ENCODE data around the gene DAAM2.

Gene DAAM2

DNA sequence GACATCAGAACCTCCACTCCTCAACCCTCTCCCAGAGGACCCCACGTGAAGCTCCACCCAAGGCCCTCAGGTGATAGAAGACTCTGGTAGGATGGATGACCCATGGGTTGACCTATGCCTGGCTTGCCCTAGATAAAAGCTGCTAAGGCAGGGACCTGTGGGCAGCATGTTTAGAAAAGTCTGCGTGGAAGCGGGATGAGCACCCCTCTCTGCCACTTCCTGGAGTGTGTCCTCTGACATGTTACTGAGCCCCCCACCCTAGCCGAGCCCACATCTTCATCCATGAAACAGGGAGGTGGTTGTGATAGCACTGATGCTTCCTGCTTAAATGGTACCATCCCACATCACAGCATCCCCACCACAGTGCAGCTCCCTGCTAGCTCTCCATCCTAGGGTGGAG, 120.3 kb downstream of the DAAM2 start:
- no peak for DNase-seq

DNA sequence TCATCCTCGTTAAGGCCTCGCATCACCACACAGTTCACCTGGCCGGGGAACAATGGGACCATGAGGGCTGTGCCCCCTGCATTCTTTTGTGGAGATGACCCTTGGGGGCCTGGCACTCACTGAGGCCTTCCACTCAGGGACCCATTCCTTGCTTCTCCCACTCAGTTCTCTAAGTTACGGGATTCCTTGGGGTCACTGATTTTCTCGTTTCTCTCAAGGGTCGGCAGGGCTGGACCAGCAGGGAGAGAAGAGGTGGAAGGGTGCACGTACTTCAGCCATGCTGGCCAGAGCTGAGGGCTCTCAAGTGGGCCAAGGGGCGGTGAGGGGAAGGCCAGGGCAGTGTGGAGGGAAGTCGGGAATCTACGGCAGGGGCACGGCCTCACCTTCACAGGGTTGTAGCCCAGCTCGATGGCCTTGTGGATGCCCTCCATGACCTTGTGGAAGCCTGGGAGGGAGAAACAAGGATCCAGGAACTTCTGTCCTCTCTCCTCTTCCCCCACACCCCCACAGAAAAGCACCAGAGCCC, 121.3 kb downstream of the DAAM2 start:
- no peak for DNase-seq

GRCh38 chr6:39914239-39914638, 122.1 kb downstream of the DAAM2 start:
- no peak for DNase-seq

DNA sequence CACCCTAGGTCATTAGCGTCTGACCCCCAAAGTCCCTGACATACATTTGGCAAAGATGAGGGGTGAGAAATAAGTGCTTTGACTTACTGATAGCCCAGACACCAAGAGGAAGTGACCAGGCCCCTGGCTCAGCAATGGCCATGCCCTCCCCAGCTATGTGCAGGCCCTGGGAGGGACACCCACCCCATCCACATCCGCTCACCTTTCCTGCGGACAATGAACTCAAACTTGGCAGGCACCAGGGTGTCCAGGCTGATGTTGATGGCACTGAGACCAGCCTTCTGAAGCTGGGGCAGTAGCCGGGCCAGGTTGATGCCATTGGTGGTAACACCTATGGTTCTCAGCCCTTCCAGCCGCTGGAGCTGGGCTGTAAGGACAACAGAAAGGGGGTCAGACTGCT, 123.7 kb downstream of the DAAM2 start:
- DNase-seq: no peak

GRCh38 chr6:39917329-39917728, 125.2 kb downstream of the DAAM2 start:
- DNase-seq: no peak

DNA sequence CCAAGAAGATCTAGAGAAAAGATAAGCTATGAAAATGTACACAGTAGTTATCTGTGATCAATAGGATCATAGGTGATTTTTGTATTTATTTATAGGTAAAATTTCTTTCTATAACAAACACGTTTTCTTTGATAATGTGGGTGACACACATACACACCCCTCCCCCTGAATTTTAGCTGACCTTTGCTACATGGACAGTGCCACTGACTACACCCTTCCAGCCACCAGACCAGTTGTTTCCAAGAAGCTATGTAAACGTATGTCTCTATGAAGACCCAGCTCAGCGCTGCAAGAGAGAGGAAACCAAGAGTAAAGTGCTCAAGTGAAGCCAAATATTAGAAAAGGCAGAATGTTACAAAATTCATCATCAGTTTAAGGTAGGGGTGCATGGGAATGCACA, 125.8 kb downstream of the DAAM2 start:
- DNase-seq: no peak

DNA sequence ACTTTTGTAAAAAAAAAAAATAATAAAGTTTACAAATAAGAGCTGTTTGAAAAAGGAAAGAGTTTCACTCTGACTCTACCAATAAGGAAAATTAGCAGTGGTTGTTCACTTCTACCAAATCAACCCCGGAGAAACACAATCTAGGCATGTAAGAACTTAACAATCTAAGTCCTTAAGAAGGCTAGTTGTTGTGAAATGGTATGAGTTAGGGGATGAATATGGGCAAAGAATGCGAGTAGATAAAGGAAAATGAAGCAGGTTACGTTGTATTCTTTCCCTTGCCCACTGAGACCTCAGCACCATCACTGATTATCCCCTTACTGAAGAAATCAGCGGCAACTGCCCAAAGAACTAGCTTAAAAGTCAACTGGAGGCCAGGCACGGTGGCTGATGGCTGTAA, 126.7 kb downstream of the DAAM2 start:
- DNase-seq: no peak

- DNase-seq: no peak
Measured at GRCh38 chr6:39920157-39920556, 128.0 kb downstream of the DAAM2 start.

DNA sequence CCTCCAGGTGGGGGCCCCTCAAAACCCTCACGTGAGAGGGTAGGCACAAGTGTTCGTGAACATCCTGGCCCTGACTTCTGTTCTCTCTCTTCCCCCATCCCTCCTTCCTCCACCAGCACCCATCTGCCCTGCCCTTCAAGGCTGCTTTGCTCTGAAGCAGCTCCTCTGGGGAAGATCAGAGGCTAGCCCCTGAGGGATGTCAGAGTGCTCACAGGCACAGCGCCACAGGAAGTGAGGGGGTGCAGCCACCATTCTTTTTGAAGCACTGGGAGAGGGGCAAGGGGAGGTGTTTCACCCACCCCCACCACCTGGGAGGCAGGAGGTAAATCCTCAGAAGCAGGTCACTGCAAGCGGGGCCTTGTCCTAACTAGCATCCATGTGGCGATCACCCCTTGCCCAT, 130.6 kb downstream of the DAAM2 start:
- no peak for DNase-seq

DNA sequence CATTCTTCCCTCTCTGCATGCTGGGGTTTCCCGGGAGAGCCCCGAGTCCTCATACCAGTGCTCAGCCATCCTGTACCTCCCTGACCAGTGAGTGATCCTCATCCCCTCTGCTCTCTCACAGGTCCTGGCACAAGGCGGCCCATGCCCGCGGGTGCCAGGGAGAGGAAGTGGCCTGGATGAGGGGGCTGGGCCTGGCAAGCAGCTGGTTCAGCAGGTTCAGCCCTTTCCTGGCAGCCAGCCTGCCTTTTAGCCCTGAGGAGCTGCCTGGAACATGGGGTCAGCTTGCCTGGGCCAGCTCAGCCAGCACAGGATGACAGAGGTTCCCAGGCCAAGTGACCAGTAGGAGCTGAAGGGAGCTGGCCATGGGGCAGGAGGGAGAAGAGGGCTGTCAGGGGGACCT, 131.2 kb downstream of the DAAM2 start:
- DNase-seq: no peak

DNA sequence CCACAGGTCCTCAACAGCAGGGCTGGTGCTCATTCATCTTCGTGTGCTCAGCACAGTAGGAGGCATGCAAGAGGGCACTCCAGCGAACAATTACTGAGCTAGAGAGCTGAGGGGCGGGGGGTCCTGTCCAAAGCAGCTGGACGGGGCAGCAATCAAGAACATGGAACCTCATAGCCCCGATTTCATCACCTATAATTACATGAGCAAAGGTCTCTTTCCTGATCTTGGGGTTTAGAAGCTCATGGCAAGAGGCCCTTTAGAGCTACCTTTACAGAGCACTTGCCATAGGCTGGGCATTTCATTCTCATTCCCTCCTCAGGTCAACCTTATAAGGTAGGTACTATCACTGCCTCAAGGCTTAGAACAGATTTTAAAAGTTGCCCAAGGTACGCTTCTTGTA, 131.7 kb downstream of the DAAM2 start:
- DNase-seq: no peak

- no peak for DNase-seq
Measured at GRCh38 chr6:39924283-39924682, 132.1 kb downstream of the DAAM2 start.

DNA sequence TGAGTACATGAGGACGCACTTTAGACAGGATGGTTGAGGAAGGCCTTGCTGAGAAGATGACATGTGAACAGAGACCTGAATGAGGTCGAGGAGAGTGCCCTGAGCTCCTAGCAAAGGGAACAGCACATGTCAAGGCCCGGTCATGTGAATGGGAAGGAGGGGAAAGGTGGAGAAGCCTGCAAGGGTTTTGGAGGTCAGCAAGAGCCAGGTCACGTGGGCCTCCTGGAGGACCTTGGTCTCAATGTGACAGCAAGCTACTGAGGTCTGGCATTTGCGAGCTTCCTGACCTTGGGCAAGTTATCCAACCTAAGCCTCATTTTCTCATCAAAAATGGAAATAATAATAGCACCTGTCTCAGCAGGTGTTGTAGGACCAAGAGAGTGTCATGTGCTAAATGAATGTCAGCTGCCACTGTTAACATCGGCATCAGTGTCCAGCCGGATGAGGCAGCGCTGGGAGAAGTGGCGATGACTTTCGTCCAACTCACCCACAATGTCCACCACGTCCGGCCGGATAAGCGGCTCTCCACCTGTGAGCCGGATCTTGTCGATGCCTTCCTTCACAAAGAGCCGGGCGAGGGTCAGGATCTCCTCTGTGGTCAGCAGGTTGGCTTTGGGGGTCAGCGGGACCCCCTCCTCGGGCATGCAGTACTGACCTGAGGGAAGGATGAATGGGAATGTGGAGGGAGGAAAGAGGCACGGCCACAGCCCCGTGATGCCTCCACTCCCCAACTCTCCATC, 133.2 kb downstream of the DAAM2 start:
- DNase-seq: no peak

- no peak for DNase-seq
Measured at GRCh38 chr6:39925931-39926290, 133.7 kb downstream of the DAAM2 start.

DNA sequence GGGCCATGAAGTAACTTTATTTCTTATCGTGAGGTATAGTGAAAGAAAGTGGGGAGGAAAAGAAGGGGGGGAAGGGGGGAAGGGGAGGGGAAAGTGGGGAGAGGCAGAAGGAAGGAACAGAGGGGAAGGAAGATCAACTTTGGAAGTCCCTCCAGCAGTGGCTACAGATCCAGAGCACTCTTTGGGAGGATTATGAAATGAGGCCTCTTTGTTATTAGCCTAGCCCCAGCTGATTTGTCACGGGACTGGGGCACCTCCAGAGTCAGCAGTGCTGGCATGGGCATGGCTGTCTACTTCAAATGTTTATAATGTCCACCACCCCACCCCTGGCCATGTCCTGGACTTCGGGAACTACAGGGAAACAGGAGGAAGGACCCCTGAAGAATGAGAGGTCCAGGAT, 134.5 kb downstream of the DAAM2 start:
- DNase-seq: no peak

- no peak for DNase-seq
Measured at GRCh38 chr6:39927159-39927558, 135.0 kb downstream of the DAAM2 start.

DNA sequence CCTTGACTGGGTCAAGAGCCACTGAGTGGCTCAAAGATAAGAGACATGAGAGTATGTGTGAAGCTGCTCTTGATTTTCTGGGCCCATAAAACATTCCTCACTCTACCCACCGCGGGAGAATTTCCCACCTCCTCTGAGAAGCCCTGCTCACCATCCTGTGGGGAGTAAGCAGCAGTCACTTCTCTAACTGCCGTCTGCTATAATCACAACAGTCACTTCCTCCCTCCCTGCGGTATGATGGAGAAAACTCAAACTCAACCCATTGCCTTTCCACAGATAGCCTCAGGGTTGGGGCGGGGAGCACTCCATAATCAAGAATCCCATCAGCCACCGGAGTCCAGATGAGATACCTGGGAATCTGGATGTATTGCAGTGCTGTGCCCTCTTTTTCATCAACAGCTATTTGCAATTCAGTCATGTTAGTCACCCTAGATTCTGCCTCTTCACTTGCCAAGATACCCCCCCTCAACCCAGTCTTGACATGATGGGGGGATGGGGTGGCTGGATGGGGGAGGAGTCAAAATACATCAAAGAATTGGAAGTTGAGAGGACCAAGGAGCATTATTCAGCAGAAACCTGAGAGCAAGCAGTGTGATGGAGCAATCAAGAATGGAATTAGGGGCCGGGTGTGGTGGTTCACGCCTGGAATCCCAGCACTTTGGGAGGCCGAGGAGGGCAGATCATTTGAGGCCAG, 137.0 kb downstream of the DAAM2 start:
- no peak for DNase-seq

DNA sequence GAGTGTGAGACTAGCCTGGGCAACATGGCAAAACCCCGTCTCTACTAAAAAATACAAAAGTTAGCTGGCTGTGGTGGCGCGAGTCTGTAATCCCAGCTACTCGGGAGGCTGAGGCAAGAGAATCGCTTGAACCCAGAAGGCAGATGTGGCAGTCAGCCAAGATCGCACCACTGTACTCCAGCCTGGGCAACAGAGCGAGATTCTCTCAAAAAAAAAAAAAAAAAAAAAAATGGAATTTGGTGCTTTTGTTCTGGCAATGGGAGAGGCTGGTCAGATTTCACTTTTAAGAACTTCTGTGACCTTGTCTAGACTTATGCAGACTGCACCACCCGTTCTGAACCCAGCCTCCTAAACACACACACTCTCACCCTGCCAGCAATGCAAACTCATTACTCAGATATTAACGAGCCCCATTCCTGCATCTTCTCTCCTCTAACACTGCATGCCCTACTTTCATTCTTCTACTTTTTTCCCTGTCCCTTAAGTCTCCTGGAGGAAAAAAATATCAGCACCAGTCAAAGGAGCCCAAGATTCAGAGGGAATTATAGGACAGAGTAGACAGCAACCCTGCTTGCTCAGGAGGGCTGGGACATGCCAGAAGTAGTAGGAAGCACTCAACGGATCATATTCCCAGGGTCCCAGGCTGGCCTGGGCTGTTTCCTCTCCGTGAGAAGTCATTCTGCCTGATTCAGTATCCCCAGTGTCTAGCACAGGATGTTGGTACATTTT, 137.7 kb downstream of the DAAM2 start:
- no peak for DNase-seq

GRCh38 chr6:39930540-39930939, 138.4 kb downstream of the DAAM2 start:
- no peak for DNase-seq

DNA sequence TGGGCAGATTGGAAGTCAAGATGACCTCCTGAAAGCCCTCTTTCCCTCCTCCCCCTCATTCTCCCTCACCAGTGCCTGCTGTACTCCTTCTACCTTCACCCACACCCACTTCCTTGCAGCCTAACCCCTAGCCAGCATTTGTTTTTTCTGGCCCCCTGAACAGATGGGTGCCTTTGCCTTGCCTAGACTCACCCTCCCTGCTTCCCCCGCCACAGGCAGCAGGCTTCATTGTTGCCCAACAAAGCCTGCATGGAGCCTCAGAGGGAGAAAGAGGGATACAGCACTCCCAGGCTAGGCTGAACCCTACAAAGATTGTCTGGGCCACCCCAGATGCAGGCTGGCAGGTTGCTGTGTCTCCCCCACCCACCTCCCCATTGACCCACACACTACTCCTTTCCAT, 139.4 kb downstream of the DAAM2 start:
- DNase-seq: no peak

DNA sequence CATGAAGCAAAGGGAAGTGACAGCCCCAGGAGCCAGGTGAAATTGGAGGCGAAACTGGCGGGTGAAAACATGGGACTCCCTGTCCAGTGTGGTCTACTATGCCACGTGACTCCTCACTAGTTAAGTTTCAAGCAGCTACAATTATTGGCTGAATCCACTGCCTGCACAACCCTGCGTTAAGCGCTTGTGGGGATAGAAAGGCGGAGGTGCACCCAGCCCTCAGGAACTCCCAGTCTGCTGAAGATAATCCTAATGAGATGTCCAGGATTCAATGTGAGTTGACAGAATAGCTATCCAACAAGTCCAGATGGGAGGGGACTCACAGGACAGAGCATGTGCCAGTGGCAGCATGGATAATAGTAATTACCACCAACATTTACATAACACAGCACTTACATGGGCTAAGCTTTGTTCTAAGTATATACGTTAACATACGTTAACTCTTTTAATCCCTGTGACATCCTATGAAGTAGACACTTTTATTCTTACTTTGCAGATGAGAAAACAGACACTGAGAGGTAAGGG, 140.3 kb downstream of the DAAM2 start:
- DNase-seq: no peak

DNA sequence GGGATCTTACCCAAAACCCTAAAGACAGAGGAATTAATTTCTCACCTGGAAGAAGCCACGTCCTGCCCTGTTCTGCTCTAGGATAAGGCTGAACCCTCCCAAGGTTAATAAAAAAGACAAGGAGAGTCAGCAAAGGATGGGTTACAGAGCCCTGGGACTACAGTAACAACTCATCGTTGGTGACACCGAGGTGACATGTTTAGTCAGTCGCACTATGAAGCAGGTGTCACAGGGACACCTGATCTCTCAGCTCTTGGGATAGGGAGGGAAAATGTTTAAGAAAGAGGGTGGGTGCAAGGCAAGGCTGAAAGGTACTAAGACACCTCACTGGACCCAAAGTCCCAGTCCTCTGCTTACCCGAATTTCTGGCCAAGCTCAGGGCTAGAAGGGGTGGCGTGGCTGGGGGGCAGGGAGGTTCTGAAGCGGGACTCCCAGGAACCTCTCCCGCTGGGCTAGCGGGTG, 141.5 kb downstream of the DAAM2 start:
- DNase-seq: no peak

GRCh38 chr6:39934131-39934757, 142.1 kb downstream of the DAAM2 start, which contains the start of gene MOCS1:
Gene MOCS1 (minus strand): TSS chr6:39934462. CDS start chr6:39934417, 45 bp downstream.
- DNase-seq: peak; percentile 18

All from NCI-H748 treated with DMSO at 0.1 percent for 48 hours (cell line).